Liver (tissue), 3 donors: Measurements from ENCODE around the gene CDK8.

Experiments used
- EGR1 ChIP-seq, 2 donors: IDR thresholded peaks; 2 replicates each; pipeline ENCODE4 v1.6.1; 2016 to 2018; ENCODE audit warnings: antibody characterized with exemption in 2 of 2, low read depth in 2 of 2
- FOXA1 ChIP-seq: IDR thresholded peaks from 2 replicates; pipeline ENCODE4 v1.6.1; 2016; ENCODE audit warnings: antibody characterized with exemption
- GABPA ChIP-seq, 2 donors: IDR thresholded peaks in 1 of 2; conservative IDR thresholded peaks in 1 of 2; 2 replicates each; pipeline ENCODE4 v1.6.1; 2016; ENCODE audit warnings: antibody characterized with exemption in 2 of 2, mild to moderate bottlenecking in 1 of 2, moderate library complexity in 1 of 2
- JUND ChIP-seq, 2 donors: IDR thresholded peaks; 2 replicates each; pipeline ENCODE4 v1.6.1; 2016; ENCODE audit warnings: antibody characterized with exemption in 2 of 2
- RAD21 ChIP-seq, 2 donors: IDR thresholded peaks; 2 replicates each; pipeline ENCODE4 v1.6.1; 2016; ENCODE audit warnings: antibody characterized with exemption in 2 of 2, mild to moderate bottlenecking in 2 of 2
- SP1 ChIP-seq: IDR thresholded peaks from 2 replicates; pipeline ENCODE4 v1.6.1; 2018; ENCODE audit warnings: antibody characterized with exemption, mild to moderate bottlenecking
- TAF1 ChIP-seq: conservative IDR thresholded peaks from 2 replicates; pipeline ENCODE4 v1.6.1; 2016; ENCODE audit warnings: antibody characterized with exemption, mild to moderate bottlenecking
- YY1 ChIP-seq: IDR thresholded peaks from 2 replicates; pipeline ENCODE4 v1.6.1; 2016; ENCODE audit warnings: antibody characterized with exemption, mild to moderate bottlenecking
- TF ChIP-seq, protein P1 (sequence below): fragments of 150-350 bp; IDR thresholded peaks from 2 replicates; pipeline ENCODE4 v1.5.1; 2017; ENCODE audit warnings: improper control_type of control experiment, low read depth, low read length; ENCODE audit not compliant: missing input control
- TF ChIP-seq, protein P2 (sequence below): IDR thresholded peaks from 2 replicates; pipeline ENCODE4 v1.6.1; 2016; ENCODE audit warnings: antibody characterized with exemption
- TF ChIP-seq, protein P3 (sequence below): IDR thresholded peaks from 2 replicates; pipeline ENCODE4 v1.6.1; 2016; ENCODE audit warnings: antibody characterized with exemption, mild to moderate bottlenecking
- TF ChIP-seq, protein P4 (sequence below): IDR thresholded peaks from 2 replicates; pipeline ENCODE4 v1.6.1; 2016; ENCODE audit warnings: antibody characterized with exemption
- TF ChIP-seq, protein P5 (sequence below): IDR thresholded peaks from 2 replicates; pipeline ENCODE4 v1.6.1; 2016; ENCODE audit warnings: antibody characterized with exemption
- donor health status: healthy.
- donor health status: healthy.

DNA sequence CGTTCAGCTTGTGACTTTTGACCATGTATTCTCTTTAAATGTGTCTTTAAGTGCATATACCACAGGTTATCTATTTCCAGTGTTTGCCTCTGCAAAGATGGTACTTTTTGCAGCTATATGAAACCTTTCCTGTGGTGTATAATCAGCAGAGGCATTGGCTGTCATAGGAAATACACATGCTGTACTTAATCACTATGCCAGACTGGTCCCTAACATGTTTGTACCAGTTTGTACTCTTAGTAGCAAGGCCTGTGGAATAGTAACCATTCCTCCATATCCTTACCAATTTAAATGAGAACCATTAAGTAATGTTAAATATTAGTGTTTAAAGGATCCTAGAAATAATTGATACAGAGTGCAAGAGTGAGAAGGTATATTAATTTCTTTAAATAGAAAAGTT is 69.8 kb downstream of the CDK8 start:
- TF ChIP-seq, protein P1, sequence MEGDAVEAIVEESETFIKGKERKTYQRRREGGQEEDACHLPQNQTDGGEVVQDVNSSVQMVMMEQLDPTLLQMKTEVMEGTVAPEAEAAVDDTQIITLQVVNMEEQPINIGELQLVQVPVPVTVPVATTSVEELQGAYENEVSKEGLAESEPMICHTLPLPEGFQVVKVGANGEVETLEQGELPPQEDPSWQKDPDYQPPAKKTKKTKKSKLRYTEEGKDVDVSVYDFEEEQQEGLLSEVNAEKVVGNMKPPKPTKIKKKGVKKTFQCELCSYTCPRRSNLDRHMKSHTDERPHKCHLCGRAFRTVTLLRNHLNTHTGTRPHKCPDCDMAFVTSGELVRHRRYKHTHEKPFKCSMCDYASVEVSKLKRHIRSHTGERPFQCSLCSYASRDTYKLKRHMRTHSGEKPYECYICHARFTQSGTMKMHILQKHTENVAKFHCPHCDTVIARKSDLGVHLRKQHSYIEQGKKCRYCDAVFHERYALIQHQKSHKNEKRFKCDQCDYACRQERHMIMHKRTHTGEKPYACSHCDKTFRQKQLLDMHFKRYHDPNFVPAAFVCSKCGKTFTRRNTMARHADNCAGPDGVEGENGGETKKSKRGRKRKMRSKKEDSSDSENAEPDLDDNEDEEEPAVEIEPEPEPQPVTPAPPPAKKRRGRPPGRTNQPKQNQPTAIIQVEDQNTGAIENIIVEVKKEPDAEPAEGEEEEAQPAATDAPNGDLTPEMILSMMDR = no peak
- TF ChIP-seq JUND (IDR thresholded peaks at IDR 0.05) (no peak), RAD21 (IDR thresholded peaks at IDR 0.05) (no peak), SP1 (no peak), YY1 (no peak), TAF1 (no peak), FOXA1 (no peak), GABPA (IDR thresholded peaks at IDR 0.05 in 1 of 2, conservative IDR thresholded peaks at IDR 0.05 in 1 of 2) (no peak), EGR1 (IDR thresholded peaks at IDR 0.05; ENCODE audit: low read depth in 2 of 2) (no peak)
- TF ChIP-seq, protein P2, sequence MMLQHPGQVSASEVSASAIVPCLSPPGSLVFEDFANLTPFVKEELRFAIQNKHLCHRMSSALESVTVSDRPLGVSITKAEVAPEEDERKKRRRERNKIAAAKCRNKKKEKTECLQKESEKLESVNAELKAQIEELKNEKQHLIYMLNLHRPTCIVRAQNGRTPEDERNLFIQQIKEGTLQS = no peak
- TF ChIP-seq, protein P3, sequence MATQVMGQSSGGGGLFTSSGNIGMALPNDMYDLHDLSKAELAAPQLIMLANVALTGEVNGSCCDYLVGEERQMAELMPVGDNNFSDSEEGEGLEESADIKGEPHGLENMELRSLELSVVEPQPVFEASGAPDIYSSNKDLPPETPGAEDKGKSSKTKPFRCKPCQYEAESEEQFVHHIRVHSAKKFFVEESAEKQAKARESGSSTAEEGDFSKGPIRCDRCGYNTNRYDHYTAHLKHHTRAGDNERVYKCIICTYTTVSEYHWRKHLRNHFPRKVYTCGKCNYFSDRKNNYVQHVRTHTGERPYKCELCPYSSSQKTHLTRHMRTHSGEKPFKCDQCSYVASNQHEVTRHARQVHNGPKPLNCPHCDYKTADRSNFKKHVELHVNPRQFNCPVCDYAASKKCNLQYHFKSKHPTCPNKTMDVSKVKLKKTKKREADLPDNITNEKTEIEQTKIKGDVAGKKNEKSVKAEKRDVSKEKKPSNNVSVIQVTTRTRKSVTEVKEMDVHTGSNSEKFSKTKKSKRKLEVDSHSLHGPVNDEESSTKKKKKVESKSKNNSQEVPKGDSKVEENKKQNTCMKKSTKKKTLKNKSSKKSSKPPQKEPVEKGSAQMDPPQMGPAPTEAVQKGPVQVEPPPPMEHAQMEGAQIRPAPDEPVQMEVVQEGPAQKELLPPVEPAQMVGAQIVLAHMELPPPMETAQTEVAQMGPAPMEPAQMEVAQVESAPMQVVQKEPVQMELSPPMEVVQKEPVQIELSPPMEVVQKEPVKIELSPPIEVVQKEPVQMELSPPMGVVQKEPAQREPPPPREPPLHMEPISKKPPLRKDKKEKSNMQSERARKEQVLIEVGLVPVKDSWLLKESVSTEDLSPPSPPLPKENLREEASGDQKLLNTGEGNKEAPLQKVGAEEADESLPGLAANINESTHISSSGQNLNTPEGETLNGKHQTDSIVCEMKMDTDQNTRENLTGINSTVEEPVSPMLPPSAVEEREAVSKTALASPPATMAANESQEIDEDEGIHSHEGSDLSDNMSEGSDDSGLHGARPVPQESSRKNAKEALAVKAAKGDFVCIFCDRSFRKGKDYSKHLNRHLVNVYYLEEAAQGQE = no peak
- TF ChIP-seq, protein P4, sequence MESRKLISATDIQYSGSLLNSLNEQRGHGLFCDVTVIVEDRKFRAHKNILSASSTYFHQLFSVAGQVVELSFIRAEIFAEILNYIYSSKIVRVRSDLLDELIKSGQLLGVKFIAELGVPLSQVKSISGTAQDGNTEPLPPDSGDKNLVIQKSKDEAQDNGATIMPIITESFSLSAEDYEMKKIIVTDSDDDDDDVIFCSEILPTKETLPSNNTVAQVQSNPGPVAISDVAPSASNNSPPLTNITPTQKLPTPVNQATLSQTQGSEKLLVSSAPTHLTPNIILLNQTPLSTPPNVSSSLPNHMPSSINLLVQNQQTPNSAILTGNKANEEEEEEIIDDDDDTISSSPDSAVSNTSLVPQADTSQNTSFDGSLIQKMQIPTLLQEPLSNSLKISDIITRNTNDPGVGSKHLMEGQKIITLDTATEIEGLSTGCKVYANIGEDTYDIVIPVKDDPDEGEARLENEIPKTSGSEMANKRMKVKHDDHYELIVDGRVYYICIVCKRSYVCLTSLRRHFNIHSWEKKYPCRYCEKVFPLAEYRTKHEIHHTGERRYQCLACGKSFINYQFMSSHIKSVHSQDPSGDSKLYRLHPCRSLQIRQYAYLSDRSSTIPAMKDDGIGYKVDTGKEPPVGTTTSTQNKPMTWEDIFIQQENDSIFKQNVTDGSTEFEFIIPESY = no peak
- TF ChIP-seq, protein P5, sequence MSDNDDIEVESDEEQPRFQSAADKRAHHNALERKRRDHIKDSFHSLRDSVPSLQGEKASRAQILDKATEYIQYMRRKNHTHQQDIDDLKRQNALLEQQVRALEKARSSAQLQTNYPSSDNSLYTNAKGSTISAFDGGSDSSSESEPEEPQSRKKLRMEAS = no peak
